GM21423 (cell line): Measurements from ENCODE around the gene RSRC1.

ENCODE experiments used
- ATAC-seq: cut with Tn5 transposase; IDR thresholded peaks from one replicate; pipeline ENCODE4 v1.9.1; 2021; ENCODE audit warnings: mild to moderate bottlenecking, moderate library complexity; ENCODE audit not compliant: unreplicated experiment

Gene RSRC1

DNA sequence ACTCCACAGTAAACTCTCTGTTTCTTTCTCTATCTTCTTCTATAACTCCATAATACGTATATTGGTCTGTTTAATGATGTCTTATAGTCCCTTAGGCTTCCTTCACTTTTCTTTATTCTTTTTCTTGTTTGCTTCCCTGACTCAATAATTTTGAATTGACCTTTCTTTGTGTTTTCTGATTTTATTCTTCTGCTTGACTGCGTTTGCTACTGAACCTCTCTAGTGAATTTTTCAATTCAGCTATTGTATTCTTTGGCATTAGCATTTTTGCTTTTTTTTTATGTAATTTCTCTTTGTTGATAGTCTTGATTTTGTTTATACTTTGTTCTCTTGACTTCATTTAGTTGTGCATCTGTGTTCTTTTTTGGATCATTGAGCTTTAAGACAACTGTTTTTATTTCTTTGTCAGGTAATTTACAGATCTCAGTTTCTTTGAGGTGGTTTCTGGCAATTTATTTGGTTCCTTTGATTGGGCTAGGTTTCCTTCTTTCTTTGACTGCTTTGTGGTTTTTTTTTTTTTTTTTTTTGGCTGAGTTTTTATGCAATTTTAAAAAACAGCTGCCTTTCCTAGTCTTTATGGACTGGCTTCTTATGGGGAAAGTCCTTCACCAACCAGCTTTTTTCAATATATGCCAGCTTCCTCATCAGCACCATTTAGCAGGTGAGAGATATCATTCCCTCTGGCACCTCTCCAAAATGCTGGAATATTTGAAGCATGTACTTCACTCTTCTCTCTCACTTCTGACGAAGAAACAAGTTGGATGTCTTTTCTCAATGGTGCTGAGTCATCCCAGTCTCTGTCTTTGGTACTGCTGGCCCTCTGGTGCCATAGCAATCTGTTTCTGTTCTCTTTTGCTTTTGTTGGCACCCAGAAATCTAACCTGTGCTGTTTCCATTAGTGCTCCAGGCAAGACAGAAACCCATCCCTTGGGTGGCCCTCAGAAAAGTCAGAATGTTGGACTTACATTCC lies 17.6 kb downstream of the RSRC1 start:
- ATAC-seq, result no peak

DNA sequence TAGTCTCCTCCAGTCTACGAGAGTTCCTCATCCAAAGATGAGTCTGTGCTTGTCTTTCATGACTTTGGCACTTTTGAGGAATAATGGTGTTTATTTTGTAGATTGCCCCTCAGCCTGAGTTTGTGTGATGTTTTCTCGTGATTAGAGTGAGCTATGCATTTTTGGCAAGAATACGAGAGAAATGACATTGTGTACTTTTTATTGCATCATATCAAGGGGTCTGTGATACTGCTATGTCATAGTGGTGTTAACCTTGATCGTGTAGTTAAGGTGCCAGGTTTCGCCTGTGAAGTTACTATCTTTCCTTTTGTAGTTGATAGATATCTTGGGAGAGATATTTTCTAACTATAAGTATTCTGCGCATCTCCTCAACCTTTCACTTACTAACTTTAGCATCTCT lies 18.9 kb downstream of the RSRC1 start:
- ATAC-seq, result no peak

- ATAC-seq, result no peak
These were observed 24.5 kb downstream of the RSRC1 start for GRCh38 chr3:158134363-158134762.

- no peak for ATAC-seq
These were observed 30.5 kb downstream of the RSRC1 start for GRCh38 chr3:158140396-158140795.

- no peak for ATAC-seq
These were observed 38.3 kb downstream of the RSRC1 start for GRCh38 chr3:158148218-158148617.

DNA sequence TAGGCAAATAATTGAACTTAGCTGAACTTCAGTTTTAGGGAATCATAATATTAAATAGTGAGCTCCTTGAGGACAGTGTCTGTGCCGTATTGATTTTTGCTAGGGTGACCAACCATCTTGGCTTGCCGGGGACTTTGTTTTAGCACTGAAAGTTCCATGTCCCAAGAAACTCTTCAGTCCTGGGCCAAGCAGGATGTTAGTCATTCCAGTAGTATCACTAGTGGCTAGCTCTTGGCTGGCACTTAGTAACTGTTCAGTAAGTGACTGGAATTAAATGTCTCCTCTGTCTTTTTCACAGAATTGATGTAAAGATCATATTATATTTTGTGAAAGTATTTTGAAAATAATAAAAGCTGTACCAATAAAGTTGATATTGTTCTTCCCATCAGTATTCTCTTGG lies 42.3 kb downstream of the RSRC1 start:
- peak; percentile 50 for ATAC-seq

DNA sequence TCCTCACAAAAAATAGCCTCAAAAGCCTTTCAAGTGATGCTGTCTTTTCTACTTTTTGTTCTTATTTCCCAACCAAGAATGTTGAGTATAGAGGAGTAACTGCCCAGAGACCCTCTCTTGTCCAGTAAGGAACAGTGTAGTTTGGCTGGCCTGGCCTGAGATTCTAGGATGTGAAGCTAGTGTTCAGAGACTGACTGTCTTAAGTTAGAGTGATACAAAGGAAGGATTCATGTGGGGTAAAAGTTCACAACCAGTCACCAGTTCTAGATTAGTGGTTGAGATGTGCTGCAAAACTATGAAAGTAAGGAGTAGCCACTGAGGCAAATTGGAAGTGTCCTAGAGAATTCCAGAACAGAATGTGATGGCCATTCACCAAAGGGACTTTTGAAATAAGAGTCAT lies 49.1 kb downstream of the RSRC1 start:
- ATAC-seq, result no peak

- ATAC-seq, result no peak
These were observed 49.8 kb downstream of the RSRC1 start for GRCh38 chr3:158159714-158160113.

GRCh38 chr3:158160958-158161357 lies 51.1 kb downstream of the RSRC1 start:
- no peak for ATAC-seq

- ATAC-seq, result no peak
These were observed 55.3 kb downstream of the RSRC1 start for GRCh38 chr3:158165141-158165655.

GRCh38 chr3:158165730-158166129 lies 55.8 kb downstream of the RSRC1 start:
- ATAC-seq, result no peak

GRCh38 chr3:158166223-158166622 lies 56.3 kb downstream of the RSRC1 start:
- no peak for ATAC-seq

- no peak for ATAC-seq
These were observed 58.1 kb downstream of the RSRC1 start for GRCh38 chr3:158167737-158168557.

DNA sequence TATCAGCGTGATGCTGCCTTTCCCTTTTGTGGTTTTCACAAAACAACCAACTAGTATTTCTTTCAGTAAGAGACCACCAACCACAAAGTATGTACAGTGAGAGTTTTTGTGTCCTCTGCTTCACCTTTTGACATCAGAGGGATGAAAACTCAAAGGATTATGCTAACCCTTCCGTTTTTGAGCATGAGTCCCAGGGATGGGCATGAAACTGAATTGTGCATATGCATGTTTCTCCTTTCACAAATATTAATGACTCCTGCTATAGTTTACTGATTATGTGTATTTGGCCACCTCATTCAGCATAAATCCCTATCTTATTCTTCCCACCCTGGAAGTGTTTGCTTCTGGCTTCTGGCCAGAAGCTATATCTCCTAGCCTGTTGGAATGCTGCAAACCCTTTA lies 59.2 kb downstream of the RSRC1 start:
- no peak for ATAC-seq

DNA sequence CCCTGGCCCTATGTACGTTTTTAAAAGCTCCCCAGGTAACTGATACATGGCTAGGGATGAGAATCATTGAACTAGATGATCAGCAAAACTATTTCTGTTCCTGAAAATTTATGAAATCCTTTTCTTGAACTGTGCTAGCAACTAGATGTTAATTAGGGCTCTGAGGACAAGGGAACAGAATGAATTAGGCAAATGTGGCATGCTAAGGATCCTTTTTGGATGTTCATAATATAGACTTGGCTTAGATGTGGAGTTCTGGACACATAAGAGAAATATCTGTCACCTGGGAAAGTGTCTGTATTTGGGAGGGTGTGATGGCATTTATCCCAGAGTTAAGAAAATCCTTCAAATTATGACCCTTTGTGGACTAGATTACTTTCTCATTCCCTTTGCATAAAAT lies 71.2 kb downstream of the RSRC1 start:
- ATAC-seq, result no peak

GRCh38 chr3:158185711-158186110 lies 75.8 kb downstream of the RSRC1 start:
- no peak for ATAC-seq

GRCh38 chr3:158200955-158201354 lies 91.1 kb downstream of the RSRC1 start:
- ATAC-seq, result no peak

- ATAC-seq, result no peak
These were observed 95.4 kb downstream of the RSRC1 start for GRCh38 chr3:158205324-158205723.

DNA sequence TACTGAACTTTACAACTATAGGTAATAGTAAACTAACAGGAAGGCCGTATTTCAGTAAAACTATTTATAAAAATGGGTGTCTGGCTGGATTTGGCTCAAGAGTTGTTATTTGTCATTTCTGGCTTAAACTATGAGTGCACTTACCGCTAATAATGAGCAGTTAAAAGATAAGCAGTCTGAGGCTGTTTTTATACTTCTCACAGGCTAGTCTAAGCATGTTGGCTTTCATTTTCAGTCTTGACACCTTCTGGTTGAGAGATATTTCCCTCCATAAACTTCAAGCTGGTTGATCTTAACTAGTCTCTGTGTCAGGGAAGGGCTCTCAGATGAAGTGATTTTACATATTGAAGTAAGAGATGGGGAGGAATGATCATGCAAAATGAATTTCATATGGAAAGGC lies 96.1 kb downstream of the RSRC1 start:
- no peak for ATAC-seq

DNA sequence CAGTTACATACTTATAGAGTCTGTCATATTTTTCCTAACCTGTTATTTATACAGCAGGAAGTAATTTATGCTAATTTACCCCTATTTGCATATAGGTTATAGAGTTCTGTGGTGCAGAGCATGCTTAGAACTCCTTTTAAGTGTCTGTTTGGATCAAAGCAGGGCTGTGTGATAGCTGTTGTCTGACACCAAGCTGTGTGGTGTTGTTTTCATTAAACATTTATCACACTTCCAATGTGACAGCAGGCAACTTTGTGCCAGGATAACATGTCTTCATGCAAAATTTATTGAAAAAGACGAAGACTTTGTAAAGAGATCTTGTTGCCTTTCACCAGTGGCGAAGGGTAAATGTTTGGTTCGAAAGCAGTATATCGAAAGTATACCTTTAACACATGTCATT lies 100.2 kb downstream of the RSRC1 start:
- no peak for ATAC-seq

GRCh38 chr3:158213461-158213860 lies 103.6 kb downstream of the RSRC1 start:
- no peak for ATAC-seq

DNA sequence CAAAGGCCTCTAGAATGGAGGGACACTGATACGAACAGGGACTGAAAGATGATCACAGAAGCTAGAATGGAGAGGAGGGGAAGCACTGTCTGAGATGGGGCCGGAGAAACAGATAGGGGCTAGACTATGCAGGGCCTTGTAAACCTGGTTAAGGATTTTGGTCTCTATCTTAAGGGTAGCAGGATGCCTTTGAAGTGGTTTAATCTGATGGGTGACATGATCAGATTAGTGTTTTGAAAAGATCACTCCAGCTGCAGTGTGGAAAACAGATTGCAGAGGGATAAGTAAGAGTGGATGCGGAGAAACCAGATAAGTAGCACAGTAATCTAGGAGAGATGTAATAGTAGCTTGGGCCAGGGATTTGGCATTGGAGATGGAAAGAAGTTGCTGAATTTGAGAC lies 108.1 kb downstream of the RSRC1 start:
- ATAC-seq, result no peak
